Astrocyte (in vitro differentiated cells and primary cell): Measurements from ENCODE around the gene WWTR1. TPM values are rescaled to one million over a fixed set of nuclear protein-coding genes. Genes with fewer than 3 reads are reported as not detected.
A peak's percentile ranks its signal among the peaks of the same experiment; 100 is the strongest.

ENCODE experiments used
- DNase-seq: peaks from one replicate; pipeline ENCODE4 v3.0.0-alpha.2; 2010; ENCODE audit warnings: low read depth
- FAIRE-seq: peaks from 2 replicates; lab custom pipeline; 2011; peaks lifted over from hg19 to GRCh38; lab: Jason Lieb, UNC
- H2AFZ ChIP-seq: 2 replicates; pipeline ENCODE4 v1.6.0; 2012; ENCODE audit warnings: low read depth, low read length, inconsistent platforms
- H3K27ac ChIP-seq: 2 replicates; pipeline ENCODE4 v1.5.1; 2011; ENCODE audit warnings: low read depth, low read length, inconsistent platforms
- H3K27me3 ChIP-seq: 2 replicates; pipeline ENCODE4 v1.6.0; 2011; ENCODE audit warnings: low read length, inconsistent platforms; ENCODE audit not compliant: insufficient read depth
- H3K36me3 ChIP-seq: 2 replicates; pipeline ENCODE4 v1.5.1; 2011; ENCODE audit warnings: low read length, inconsistent platforms; ENCODE audit not compliant: insufficient read depth
- H3K4me1 ChIP-seq: 2 replicates; pipeline ENCODE4 v1.5.1; 2011; ENCODE audit warnings: low read length, inconsistent platforms; ENCODE audit not compliant: insufficient read depth
- H3K4me2 ChIP-seq: 2 replicates; pipeline ENCODE4 v1.6.0; 2012; ENCODE audit warnings: low read length, inconsistent platforms
- H3K4me3 ChIP-seq: 2 replicates; pipeline ENCODE4 v1.5.1; 2011; ENCODE audit warnings: low read depth, mild to moderate bottlenecking, low read length, inconsistent platforms; ENCODE audit not compliant: insufficient read depth
- H3K79me2 ChIP-seq: 2 replicates; pipeline ENCODE4 v1.6.0; 2012; ENCODE audit warnings: mild to moderate bottlenecking, low read length, inconsistent platforms; ENCODE audit not compliant: insufficient read depth
- H3K9ac ChIP-seq: 2 replicates; pipeline ENCODE4 v1.6.0; 2012; ENCODE audit warnings: mild to moderate bottlenecking, low read length, inconsistent platforms
- H3K9me3 ChIP-seq: 2 replicates; pipeline ENCODE4 v1.5.1; 2012; ENCODE audit warnings: low read depth, mild to moderate bottlenecking, low read length, inconsistent platforms; ENCODE audit not compliant: insufficient read depth
- H4K20me1 ChIP-seq: 2 replicates; pipeline ENCODE4 v1.6.0; 2012; ENCODE audit warnings: low read length, inconsistent platforms; ENCODE audit not compliant: insufficient read depth
- H3K27ac Mint-ChIP-seq: one replicate; pipeline ENCODE4 v1.8.0; 2021; ENCODE audit warnings: mild to moderate bottlenecking, mixed read lengths; ENCODE audit not compliant: unreplicated experiment
- H3K27me3 Mint-ChIP-seq: one replicate; pipeline ENCODE4 v1.8.0; 2021; ENCODE audit warnings: low read depth, mixed read lengths; ENCODE audit not compliant: unreplicated experiment
- H3K36me3 Mint-ChIP-seq: one replicate; pipeline ENCODE4 v1.8.0; 2021; ENCODE audit warnings: low read depth, mixed read lengths; ENCODE audit not compliant: unreplicated experiment
- H3K4me1 Mint-ChIP-seq: one replicate; pipeline ENCODE4 v1.8.0; 2021; ENCODE audit warnings: low read depth, mixed read lengths; ENCODE audit not compliant: unreplicated experiment
- H3K4me3 Mint-ChIP-seq: one replicate; pipeline ENCODE4 v1.8.0; 2021; ENCODE audit warnings: mild to moderate bottlenecking, moderate library complexity, mixed read lengths; ENCODE audit not compliant: unreplicated experiment
- H3K9me3 Mint-ChIP-seq: one replicate; pipeline ENCODE4 v1.8.0; 2021; ENCODE audit warnings: mild to moderate bottlenecking, mixed read lengths; ENCODE audit not compliant: unreplicated experiment
- EZH2 ChIP-seq: IDR thresholded peaks from 2 replicates; pipeline ENCODE4 v1.6.1; 2012; ENCODE audit warnings: mild to moderate bottlenecking, low read length, inconsistent platforms; ENCODE audit not compliant: insufficient read depth
- total RNA-seq: library from RNA; stranded (reverse); gene quantifications from 2 replicates; pipeline ENCODE4 v1.2.1, GENCODE V29; 2021
- TF ChIP-seq, protein P1 (sequence below): IDR thresholded peaks from 2 replicates; pipeline ENCODE4 v1.5.1; 2011; ENCODE audit warnings: low read depth, mild to moderate bottlenecking, inconsistent platforms, low read length, moderate library complexity; ENCODE audit not compliant: insufficient read depth

The WWTR1 gene
- total RNA-seq, 1 donor from 2014 or later = 94.3 TPM

DNA sequence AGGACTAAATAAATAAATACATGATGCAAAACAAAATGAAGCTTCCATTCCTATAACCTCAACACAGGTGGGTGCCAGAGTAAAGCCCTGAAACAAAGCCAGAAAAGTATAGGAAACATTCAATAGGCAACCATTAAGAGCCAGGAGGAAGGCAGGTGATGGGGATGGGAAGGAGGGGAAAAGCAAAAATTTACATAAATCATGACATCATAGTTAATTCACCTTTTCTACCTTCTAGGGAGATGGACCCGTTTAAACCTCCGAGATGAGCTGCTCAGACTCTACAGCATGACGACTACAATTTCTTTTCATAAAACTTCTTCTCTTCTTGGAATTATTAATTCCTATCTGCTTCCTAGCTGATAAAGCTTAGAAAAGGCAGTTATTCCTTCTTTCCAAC is 155.4 kb downstream of the WWTR1 start:
- H3K36me3 Mint-ChIP-seq = no peaks in the 10 kb centered on the region
- H3K4me3 ChIP-seq = no peak overlapping the region
- no peak overlapping the region for H3K27ac ChIP-seq
- H3K9me3 ChIP-seq = no peaks in the 10 kb centered on the region
- H3K27ac Mint-ChIP-seq = no peak overlapping the region
- no peak overlapping the region for H2AFZ ChIP-seq
- H4K20me1 ChIP-seq = no peaks in the 10 kb centered on the region
- H3K36me3 ChIP-seq = no peaks in the 10 kb centered on the region
- H3K4me1 ChIP-seq = peaks cover 23% of the 10 kb centered on the region
- no peak for FAIRE-seq
- TF ChIP-seq EZH2 = no peak
- TF ChIP-seq, protein P1, sequence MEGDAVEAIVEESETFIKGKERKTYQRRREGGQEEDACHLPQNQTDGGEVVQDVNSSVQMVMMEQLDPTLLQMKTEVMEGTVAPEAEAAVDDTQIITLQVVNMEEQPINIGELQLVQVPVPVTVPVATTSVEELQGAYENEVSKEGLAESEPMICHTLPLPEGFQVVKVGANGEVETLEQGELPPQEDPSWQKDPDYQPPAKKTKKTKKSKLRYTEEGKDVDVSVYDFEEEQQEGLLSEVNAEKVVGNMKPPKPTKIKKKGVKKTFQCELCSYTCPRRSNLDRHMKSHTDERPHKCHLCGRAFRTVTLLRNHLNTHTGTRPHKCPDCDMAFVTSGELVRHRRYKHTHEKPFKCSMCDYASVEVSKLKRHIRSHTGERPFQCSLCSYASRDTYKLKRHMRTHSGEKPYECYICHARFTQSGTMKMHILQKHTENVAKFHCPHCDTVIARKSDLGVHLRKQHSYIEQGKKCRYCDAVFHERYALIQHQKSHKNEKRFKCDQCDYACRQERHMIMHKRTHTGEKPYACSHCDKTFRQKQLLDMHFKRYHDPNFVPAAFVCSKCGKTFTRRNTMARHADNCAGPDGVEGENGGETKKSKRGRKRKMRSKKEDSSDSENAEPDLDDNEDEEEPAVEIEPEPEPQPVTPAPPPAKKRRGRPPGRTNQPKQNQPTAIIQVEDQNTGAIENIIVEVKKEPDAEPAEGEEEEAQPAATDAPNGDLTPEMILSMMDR = no peak
- peaks cover 6% of the 10 kb centered on the region for H3K4me1 Mint-ChIP-seq
- no peak overlapping the region for H3K4me3 Mint-ChIP-seq
- H3K27me3 ChIP-seq = no peaks in the 10 kb centered on the region
- no peak for DNase-seq
- H3K4me2 ChIP-seq = no peak overlapping the region
- H3K9me3 Mint-ChIP-seq = peaks cover 1% of the 10 kb centered on the region
- H3K79me2 ChIP-seq = no peaks in the 10 kb centered on the region
- H3K9ac ChIP-seq = no peak overlapping the region
- no peaks in the 10 kb centered on the region for H3K27me3 Mint-ChIP-seq

DNA sequence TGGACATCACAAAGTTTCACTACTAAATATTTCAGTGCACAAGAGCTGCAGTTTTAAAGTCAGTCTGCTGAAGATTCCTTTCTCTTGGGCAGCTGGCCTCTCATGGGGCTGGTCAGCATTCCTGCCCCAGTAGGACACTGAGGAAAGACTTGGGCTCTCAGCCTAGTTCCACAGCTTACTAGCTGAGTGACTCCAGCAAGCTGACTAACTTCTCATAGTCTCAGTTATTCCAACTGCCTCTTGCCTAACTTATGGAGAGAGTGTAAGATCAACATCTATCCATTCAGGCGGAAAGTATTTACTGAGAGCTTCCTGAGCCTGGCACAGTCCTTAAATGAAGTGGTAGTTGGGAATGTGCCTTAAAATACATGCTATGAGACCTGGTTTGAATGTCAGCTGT is 156.3 kb downstream of the WWTR1 start:
- H3K4me1 ChIP-seq = peaks cover 14% of the 10 kb centered on the region
- Mint-ChIP-seq H3K36me3 (no peaks in the 10 kb centered on the region), H3K27ac (peak overlapping the region; percentile 34), H3K27me3 (no peaks in the 10 kb centered on the region), H3K4me1 (peaks cover 3% of the 10 kb centered on the region), H3K9me3 (peaks cover 1% of the 10 kb centered on the region), H3K4me3 (no peak overlapping the region)
- TF ChIP-seq, protein P1 = no peak
- no peak for TF ChIP-seq EZH2
- H4K20me1 ChIP-seq = no peaks in the 10 kb centered on the region
- no peaks in the 10 kb centered on the region for H3K27me3 ChIP-seq
- peak overlapping the region; percentile 33 for H3K9ac ChIP-seq
- H3K4me2 ChIP-seq = peak overlapping the region; percentile 58
- peak overlapping the region; percentile 77 for H3K27ac ChIP-seq
- peak overlapping the region; percentile 11 for H2AFZ ChIP-seq
- FAIRE-seq (peak; percentile 87), DNase-seq (peak; percentile 85)
- no peak overlapping the region for H3K4me3 ChIP-seq
- H3K36me3 ChIP-seq = no peaks in the 10 kb centered on the region
- no peaks in the 10 kb centered on the region for H3K79me2 ChIP-seq
- H3K9me3 ChIP-seq = no peaks in the 10 kb centered on the region

DNA sequence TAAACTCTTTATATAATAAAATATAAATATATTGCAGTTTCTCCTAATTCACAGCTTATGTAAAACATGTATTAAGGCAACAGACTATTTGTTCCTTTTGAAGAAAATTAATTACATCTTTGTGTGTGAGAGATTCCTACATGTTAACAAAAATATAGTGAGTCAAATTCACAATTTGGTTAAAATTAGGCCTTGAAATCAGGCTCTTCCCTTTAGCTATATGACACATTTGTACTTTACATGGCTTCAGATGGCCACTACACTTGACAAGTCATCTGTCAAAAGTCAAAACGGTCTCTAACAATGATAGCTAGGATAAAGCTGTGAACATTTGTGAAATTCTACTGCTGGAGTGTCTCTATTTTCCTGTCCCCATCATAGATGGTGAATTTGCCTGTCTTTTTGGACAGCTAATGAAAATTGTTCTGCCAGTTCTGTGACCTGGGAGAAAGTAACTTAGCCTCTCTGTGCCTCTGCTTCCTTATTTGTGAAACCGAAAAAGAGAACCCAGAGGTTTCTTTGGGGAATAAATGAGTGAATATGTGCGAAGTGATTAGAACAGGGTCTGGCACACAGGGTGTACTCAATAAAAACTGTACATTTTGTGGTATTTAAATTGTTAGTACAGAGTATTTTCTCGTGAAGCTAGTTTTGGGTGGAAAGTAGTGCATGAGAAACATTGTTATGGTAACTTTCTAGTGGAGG is 159.7 kb downstream of the WWTR1 start:
- Histone ChIP-seq H3K27me3 (peaks cover 3% of the 10 kb centered on the region), H3K4me2 (no peak overlapping the region), H3K4me3 (no peak overlapping the region), H3K4me1 (peaks cover 16% of the 10 kb centered on the region), H3K9me3 (no peaks in the 10 kb centered on the region), H4K20me1 (no peaks in the 10 kb centered on the region), H3K27ac (no peak overlapping the region), H3K9ac (no peak overlapping the region), H2AFZ (no peak overlapping the region), H3K79me2 (no peaks in the 10 kb centered on the region), H3K36me3 (no peaks in the 10 kb centered on the region)
- FAIRE-seq (no peak), DNase-seq (no peak)
- H3K9me3 Mint-ChIP-seq = peaks cover 1% of the 10 kb centered on the region
- TF ChIP-seq, protein P1 = no peak
- no peak for TF ChIP-seq EZH2
- no peaks in the 10 kb centered on the region for H3K36me3 Mint-ChIP-seq
- H3K27me3 Mint-ChIP-seq = peaks cover 2% of the 10 kb centered on the region
- H3K4me3 Mint-ChIP-seq = no peak overlapping the region
- no peaks in the 10 kb centered on the region for H3K4me1 Mint-ChIP-seq
- no peak overlapping the region for H3K27ac Mint-ChIP-seq
